Stimulated activated CD8-positive, alpha-beta memory T cell treated with anti-CD3 and anti-CD28 coated beads, Interleukin-4, amount 100 ng/mL, for 24 hours (primary cell): Measurements from ENCODE around the gene LEMD2.
A peak's percentile ranks its signal among the peaks of the same experiment; 100 is the strongest.

Experiments used
- DNase-seq: peaks from one replicate; pipeline ENCODE4 v3.0.0-alpha.2; 2020; ENCODE audit warnings: low read depth

The LEMD2 gene

GRCh38 chr6:33774774-33775173 lies 14.2 kb downstream of the LEMD2 start:
- no peak for DNase-seq

- DNase-seq: no peak
Measured at GRCh38 chr6:33772902-33773472, 15.9 kb downstream of the LEMD2 start.

GRCh38 chr6:33772082-33772830 lies 16.7 kb downstream of the LEMD2 start:
- no peak for DNase-seq

GRCh38 chr6:33771146-33772081 lies 17.5 kb downstream of the LEMD2 start:
- DNase-seq: peak; percentile 48

GRCh38 chr6:33770833-33771145 lies 18.1 kb downstream of the LEMD2 start:
- DNase-seq: no peak

- DNase-seq: no peak
Measured at GRCh38 chr6:33770124-33770832, 18.7 kb downstream of the LEMD2 start.

- no peak for DNase-seq
Measured at GRCh38 chr6:33769248-33769821, 19.6 kb downstream of the LEMD2 start.

- peak; percentile 67 for DNase-seq
Measured at GRCh38 chr6:33768644-33769120, 20.2 kb downstream of the LEMD2 start.

GRCh38 chr6:33766921-33767907 lies 21.7 kb downstream of the LEMD2 start:
- DNase-seq: no peak

GRCh38 chr6:33765368-33765767 lies 23.6 kb downstream of the LEMD2 start:
- no peak for DNase-seq

GRCh38 chr6:33764036-33764435 lies 24.9 kb downstream of the LEMD2 start:
- no peak for DNase-seq

GRCh38 chr6:33763483-33763882 lies 25.4 kb downstream of the LEMD2 start:
- DNase-seq: no peak

GRCh38 chr6:33762713-33763112 lies 26.2 kb downstream of the LEMD2 start:
- DNase-seq: no peak

- DNase-seq: peak; percentile 13
Measured at GRCh38 chr6:33761922-33762629, 26.9 kb downstream of the LEMD2 start.

- DNase-seq: no peak
Measured at GRCh38 chr6:33761581-33761921, 27.4 kb downstream of the LEMD2 start.

- no peak for DNase-seq
Measured at GRCh38 chr6:33759887-33760629, 28.9 kb downstream of the LEMD2 start.

GRCh38 chr6:33758815-33759216 lies 30.1 kb downstream of the LEMD2 start:
- DNase-seq: no peak

- no peak for DNase-seq
Measured at GRCh38 chr6:33757906-33758305, 31.0 kb downstream of the LEMD2 start.

- no peak for DNase-seq
Measured at GRCh38 chr6:33757113-33757512, 31.8 kb downstream of the LEMD2 start.
